Dermis microvascular lymphatic vessel endothelial cell (primary cell): ENCODE measurements around the gene RGPD3. TPM values are rescaled to one million over a fixed set of nuclear protein-coding genes. Genes with fewer than 3 reads are reported as not detected.
"Not testable (repeated sequence)": the region's sequence is repeated elsewhere in the genome, so short reads cannot be mapped to it uniquely, and the experiment has no call there.

Experiments used
- DNase-seq, 2 donors: peaks; one replicate each; pipeline versions ENCODE4 v3.0.0 to v3.0.0-alpha.2; 2010; ENCODE audit warnings: low read depth in 2 of 2
- total RNA-seq: library from RNA; depleted of rRNA; stranded (reverse); fragments of >200 nt; gene quantifications from 2 replicates; pipeline ENCODE4 v1.2.1, GENCODE V29; 2014

The RGPD3 gene
- total RNA-seq: 0.13 and 0.25 TPM in 2 replicates

- DNase-seq: not testable (repeated sequence)
Measured at GRCh38 chr2:106468107-106468506, at the start of gene RGPD3. RGPD3 (minus strand) TSS chr2:106468413; CDS start chr2:106468288, 125 bp downstream.

- DNase-seq: no peak
Measured at GRCh38 chr2:106517329-106517728, 49.1 kb upstream of the RGPD3 start.

- no peak for DNase-seq
Measured at GRCh38 chr2:106516864-106517263, 48.7 kb upstream of the RGPD3 start.

- no peak for DNase-seq
Measured at GRCh38 chr2:106516436-106516835, 48.2 kb upstream of the RGPD3 start.

- not testable (repeated sequence) for DNase-seq
Measured at GRCh38 chr2:106514827-106515226, 46.6 kb upstream of the RGPD3 start.

- DNase-seq: not testable (repeated sequence)
Measured at GRCh38 chr2:106513391-106513790, 45.2 kb upstream of the RGPD3 start.

GRCh38 chr2:106511934-106512333, 43.7 kb upstream of the RGPD3 start:
- not testable (repeated sequence) for DNase-seq

- DNase-seq: not testable (repeated sequence)
Measured at GRCh38 chr2:106511476-106511901, 43.3 kb upstream of the RGPD3 start.

DNA sequence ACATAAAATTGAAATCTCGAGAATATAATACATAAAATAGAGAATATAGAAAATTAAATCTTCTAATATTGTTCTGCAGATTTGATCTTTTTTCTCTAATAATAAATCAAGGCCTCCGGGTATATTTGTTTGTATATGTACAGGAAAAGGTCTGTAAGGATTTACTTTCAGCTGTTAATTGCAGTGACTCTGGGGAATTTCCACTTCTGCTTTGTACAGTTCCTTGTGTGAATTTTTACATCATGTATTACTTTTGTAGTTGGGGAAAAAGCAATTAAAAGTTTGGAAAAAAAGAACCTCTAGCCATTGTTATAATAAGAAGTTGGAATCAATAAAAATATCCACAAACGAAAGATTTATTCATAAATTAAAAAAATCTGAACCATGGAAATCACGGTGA, 42.6 kb upstream of the RGPD3 start:
- DNase-seq: not testable (repeated sequence)

DNA sequence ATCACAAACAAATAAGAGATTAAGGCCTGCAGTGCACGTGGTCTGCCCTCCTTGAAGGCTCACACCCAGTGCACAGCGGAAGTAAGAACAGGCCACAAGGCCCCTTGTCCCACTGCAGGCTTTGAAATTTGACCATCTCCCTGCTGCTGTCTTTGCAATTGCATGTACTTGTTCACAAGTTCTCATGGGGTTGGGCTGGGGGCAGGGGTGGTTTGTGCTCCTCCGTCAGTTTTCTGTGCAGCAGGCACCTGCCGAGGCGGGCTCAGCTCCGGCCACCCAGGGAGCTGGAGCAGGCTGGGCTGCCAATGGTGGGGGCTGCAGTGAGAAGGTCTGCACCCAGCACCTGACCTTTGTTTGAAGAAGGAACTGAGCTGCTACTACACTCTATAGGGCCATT, 41.2 kb upstream of the RGPD3 start:
- DNase-seq: not testable (repeated sequence)

DNA sequence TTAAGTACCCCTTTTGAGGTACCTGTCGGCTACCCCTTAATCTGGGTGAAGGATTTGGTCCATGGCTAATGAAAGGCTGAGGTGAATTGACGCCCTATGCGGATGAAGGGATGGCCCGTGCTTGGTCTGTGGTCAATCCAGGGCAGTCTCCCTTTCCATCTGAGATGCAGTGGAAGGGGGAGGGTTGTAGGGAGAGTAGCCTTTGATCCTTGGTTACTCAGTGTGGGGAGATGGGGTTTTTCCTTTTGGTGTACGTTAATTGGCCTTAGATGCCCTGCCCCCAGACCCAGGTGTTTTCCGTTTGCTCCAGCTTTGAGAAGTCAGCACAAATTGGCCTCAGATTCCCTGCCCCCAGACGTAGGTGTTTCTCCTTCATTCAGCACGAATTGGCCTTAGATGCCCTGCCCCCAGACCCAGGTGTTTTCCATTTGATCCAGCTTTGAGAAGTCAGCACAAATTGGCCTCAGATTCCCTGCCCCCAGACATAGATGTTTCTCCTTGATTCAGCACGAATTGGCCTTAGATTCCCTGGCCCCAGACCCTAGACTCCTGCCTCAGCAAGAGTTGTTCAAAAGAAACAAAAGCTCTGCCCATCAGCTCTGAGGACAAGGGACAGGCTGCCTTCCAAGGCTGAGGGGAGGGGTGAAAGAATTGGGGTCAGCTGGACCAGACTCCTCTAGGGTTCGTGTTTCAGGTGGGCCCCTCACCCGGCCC, 40.6 kb upstream of the RGPD3 start:
- DNase-seq: not testable (repeated sequence)

GRCh38 chr2:106506002-106506687, 37.9 kb upstream of the RGPD3 start:
- DNase-seq: not testable (repeated sequence)

- not testable (repeated sequence) for DNase-seq
Measured at GRCh38 chr2:106504787-106505186, 36.6 kb upstream of the RGPD3 start.

GRCh38 chr2:106504192-106504591, 36.0 kb upstream of the RGPD3 start:
- not testable (repeated sequence) for DNase-seq

GRCh38 chr2:106502351-106502750, 34.1 kb upstream of the RGPD3 start:
- DNase-seq: not testable (repeated sequence)

DNA sequence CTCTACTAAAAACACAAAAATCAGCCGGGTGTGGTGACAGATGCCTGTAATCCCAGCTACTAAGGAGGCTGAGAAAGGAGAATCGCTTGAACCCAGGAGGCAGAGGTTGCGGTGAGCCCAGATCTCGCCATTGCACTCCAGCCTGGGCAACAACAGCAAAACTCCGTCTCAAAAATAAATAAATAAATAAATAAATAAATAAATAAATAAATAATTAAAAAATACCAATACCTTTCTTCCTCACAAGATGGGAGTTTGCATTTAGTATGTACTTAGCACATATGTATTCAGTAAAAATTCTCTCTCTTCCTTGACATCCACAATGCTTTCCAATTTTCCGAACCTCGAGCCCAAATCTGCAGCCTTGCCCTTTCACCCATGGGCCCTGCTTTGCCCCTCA, 32.1 kb upstream of the RGPD3 start:
- DNase-seq: not testable (repeated sequence)

- DNase-seq: not testable (repeated sequence)
Measured at GRCh38 chr2:106498549-106498948, 30.3 kb upstream of the RGPD3 start.

- not testable (repeated sequence) for DNase-seq
Measured at GRCh38 chr2:106492913-106493312, 24.7 kb upstream of the RGPD3 start.

DNA sequence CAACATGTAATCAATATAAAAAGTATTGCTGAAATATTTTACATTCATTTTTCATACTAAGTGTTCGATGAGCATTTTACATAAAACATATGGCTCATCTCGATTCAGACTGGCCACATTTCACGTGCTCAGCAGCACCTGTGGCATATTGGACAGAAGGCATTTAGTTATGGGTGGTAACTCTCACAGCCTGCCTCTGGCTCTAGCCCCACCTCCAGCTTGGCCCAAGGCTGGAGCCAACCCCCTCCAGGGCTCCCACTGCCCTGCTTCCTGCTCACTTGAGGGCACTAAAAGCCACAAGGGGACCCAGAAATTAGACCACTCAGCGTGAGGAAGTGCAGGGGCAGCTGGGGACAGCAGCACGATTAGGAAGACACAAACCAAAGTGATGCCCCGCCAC, 24.2 kb upstream of the RGPD3 start:
- not testable (repeated sequence) for DNase-seq

GRCh38 chr2:106489701-106490100, 21.5 kb upstream of the RGPD3 start:
- DNase-seq: not testable (repeated sequence)

- not testable (repeated sequence) for DNase-seq
Measured at GRCh38 chr2:106487386-106488191, 19.4 kb upstream of the RGPD3 start.
